HL-60 (cell line): ENCODE results near the gene ARMC2.

Experiments used
- DNase-seq, 2 experiments: peaks; one replicate each; pipeline ENCODE4 v3.0.0-alpha.2; 2010 to 2020; ENCODE audit warnings: low read depth in 1 of 2, low spot score in 1 of 2
- H3K27ac ChIP-seq: fragments of 250-450 bp; sonication (Bioruptor Pico); replicated peaks from 2 replicates; pipeline ENCODE4 v1.5.1; 2020; ENCODE audit warnings: mild to moderate bottlenecking, moderate library complexity
- H3K27me3 ChIP-seq: fragments of 250-450 bp; sonication (Bioruptor Pico); 2 replicates; pipeline ENCODE4 v1.5.1; 2021; ENCODE audit warnings: mild to moderate bottlenecking, moderate library complexity; ENCODE audit not compliant: insufficient read depth, poor library complexity, severe bottlenecking
- H3K4me3 ChIP-seq: replicated peaks from 2 replicates; pipeline ENCODE4 v1.5.1; 2011; ENCODE audit warnings: mild to moderate bottlenecking, control low read depth, low read length; ENCODE audit not compliant: insufficient read depth
- GABPA ChIP-seq: IDR thresholded peaks from 2 replicates; pipeline ENCODE4 v1.6.1; 2012; ENCODE audit warnings: low read depth
- POLR2AphosphoS5 ChIP-seq: IDR thresholded peaks from 2 replicates; pipeline ENCODE4 v1.6.1; 2012; ENCODE audit warnings: low read depth
- SPI1 ChIP-seq: IDR thresholded peaks from 2 replicates; pipeline ENCODE4 v1.6.1; 2012; ENCODE audit warnings: low read depth, mild to moderate bottlenecking, borderline replicate concordance
- TF ChIP-seq, protein P1 (sequence below): IDR thresholded peaks from 2 replicates; pipeline ENCODE4 v1.6.1; 2012; ENCODE audit warnings: low read depth; ENCODE audit not compliant: insufficient replicate concordance
- TF ChIP-seq, protein P2 (sequence below): IDR thresholded peaks from one replicate; pipeline ENCODE4 v1.5.1; 2011; ENCODE audit warnings: low read length, control low read depth, inconsistent platforms; ENCODE audit not compliant: insufficient read depth

Gene ARMC2

DNA sequence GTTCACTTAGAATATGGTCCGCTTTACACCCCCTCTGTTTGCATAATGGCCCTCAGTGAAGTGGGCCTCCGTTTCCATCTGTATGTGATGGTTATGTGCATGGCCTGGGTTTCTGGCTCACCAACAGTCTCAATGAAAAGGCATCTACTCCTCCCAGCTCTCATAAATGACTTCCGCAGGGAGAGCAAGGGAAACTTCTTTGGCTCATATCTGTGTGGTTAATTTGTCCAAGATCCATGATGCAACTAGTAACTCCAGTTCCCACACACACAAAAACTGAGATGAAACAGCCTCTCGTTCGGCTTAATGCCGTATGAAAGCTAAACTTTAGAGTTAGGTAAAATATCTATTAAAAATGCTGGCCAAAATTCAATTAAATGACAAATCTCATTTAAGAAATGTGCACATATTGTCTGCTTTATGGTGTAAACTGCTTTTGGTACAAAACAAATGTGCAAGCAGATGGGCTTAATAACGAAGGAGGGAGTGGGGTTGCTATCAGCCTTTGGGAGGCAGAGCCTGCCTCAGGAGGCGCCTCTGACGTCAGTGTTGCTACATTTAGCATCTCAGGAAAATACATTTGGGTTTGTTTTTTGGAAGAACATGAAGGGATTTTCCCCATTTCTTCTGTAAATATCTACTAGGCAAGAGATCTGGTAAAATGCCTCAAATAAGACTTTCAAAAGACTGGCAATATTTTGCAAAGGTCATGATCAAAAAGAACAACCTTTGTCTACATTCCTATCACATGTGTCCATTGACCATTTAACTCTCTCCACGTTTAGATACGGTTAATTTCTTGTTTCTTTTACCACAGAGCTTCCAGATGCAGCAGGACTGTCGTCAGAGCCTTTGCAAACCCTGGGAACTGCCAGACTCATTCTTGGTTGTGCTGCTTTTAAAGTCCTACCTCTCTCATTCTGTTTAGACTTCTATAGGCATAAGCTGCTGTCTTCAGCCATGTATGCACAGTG lies 96.8 kb downstream of the ARMC2 start:
- H3K27me3 ChIP-seq = no peaks in the 10 kb centered on the region
- TF ChIP-seq GABPA = no peak
- TF ChIP-seq SPI1 = no peak
- TF ChIP-seq, protein P1, sequence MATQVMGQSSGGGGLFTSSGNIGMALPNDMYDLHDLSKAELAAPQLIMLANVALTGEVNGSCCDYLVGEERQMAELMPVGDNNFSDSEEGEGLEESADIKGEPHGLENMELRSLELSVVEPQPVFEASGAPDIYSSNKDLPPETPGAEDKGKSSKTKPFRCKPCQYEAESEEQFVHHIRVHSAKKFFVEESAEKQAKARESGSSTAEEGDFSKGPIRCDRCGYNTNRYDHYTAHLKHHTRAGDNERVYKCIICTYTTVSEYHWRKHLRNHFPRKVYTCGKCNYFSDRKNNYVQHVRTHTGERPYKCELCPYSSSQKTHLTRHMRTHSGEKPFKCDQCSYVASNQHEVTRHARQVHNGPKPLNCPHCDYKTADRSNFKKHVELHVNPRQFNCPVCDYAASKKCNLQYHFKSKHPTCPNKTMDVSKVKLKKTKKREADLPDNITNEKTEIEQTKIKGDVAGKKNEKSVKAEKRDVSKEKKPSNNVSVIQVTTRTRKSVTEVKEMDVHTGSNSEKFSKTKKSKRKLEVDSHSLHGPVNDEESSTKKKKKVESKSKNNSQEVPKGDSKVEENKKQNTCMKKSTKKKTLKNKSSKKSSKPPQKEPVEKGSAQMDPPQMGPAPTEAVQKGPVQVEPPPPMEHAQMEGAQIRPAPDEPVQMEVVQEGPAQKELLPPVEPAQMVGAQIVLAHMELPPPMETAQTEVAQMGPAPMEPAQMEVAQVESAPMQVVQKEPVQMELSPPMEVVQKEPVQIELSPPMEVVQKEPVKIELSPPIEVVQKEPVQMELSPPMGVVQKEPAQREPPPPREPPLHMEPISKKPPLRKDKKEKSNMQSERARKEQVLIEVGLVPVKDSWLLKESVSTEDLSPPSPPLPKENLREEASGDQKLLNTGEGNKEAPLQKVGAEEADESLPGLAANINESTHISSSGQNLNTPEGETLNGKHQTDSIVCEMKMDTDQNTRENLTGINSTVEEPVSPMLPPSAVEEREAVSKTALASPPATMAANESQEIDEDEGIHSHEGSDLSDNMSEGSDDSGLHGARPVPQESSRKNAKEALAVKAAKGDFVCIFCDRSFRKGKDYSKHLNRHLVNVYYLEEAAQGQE = no peak
- TF ChIP-seq, protein P2, sequence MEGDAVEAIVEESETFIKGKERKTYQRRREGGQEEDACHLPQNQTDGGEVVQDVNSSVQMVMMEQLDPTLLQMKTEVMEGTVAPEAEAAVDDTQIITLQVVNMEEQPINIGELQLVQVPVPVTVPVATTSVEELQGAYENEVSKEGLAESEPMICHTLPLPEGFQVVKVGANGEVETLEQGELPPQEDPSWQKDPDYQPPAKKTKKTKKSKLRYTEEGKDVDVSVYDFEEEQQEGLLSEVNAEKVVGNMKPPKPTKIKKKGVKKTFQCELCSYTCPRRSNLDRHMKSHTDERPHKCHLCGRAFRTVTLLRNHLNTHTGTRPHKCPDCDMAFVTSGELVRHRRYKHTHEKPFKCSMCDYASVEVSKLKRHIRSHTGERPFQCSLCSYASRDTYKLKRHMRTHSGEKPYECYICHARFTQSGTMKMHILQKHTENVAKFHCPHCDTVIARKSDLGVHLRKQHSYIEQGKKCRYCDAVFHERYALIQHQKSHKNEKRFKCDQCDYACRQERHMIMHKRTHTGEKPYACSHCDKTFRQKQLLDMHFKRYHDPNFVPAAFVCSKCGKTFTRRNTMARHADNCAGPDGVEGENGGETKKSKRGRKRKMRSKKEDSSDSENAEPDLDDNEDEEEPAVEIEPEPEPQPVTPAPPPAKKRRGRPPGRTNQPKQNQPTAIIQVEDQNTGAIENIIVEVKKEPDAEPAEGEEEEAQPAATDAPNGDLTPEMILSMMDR = no peak
- TF ChIP-seq POLR2AphosphoS5 = no peak
- no peak overlapping the region for H3K4me3 ChIP-seq
- no peak for DNase-seq
- H3K27ac ChIP-seq = no peak overlapping the region

DNA sequence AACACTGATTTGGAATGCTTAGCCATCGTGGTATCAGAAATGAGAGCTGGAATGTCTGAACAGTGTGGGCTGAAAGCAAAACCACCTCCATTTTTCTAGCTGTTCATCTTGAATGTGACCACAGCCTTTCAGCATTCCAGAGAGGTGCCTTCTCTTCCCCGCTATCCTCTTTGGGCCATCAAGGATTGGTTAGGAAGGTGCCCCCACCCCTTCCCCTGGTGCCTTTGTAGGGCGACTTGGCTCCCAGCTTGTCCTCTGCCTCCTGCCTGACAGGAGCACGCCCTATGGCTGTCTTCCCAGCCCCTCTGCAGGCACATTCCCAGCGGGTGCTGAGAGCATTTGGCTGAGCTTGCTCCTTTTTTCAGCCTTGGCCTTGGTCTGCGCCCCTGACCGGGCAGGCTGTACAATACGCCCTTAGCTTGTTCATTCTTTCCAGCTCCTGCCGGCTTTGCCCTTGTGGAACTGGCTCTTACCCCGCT lies 97.5 kb downstream of the ARMC2 start:
- no peak for TF ChIP-seq POLR2AphosphoS5
- TF ChIP-seq, protein P2 = no peak
- no peak for TF ChIP-seq SPI1
- TF ChIP-seq, protein P1 = no peak
- no peak for TF ChIP-seq GABPA
- H3K4me3 ChIP-seq = no peak overlapping the region
- no peak for DNase-seq
- H3K27me3 ChIP-seq = no peaks in the 10 kb centered on the region
- no peak overlapping the region for H3K27ac ChIP-seq

DNA sequence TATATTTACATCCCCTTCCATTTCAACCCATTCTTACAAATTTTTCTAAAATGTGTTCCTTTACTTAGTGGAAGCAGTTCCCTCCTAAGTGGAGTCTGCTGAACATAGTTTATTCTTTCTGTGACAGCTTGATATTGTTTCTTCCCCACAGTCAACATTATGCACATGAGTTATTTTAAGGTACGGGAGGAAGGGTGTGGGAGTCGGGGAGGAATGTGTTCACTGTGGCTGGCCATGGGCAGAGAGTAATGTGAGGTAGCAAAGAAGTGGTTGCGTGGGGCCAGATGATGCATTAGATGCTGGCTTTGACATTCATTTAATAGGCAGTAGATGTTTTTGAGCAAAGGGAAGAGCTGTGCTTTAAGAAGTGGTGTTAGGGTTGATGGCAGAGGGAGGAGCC lies 98.5 kb downstream of the ARMC2 start:
- Histone ChIP-seq H3K27ac (no peak overlapping the region), H3K27me3 (no peaks in the 10 kb centered on the region), H3K4me3 (no peak overlapping the region)
- no peak for DNase-seq
- TF ChIP-seq SPI1 (no peak), POLR2AphosphoS5 (no peak), GABPA (no peak)
- TF ChIP-seq, protein P2 = no peak
- TF ChIP-seq, protein P1 = no peak
